Stimulated activated CD4-positive, alpha-beta T cell treated with anti-CD3 and anti-CD28 coated beads, Interleukin-1b, Interleukin-23, amount 100 ng/mL, for 4 hours (primary cell): ENCODE results near the gene OR2AE1.

ENCODE experiments used
- DNase-seq, 2 donors: peaks; one replicate each; pipeline ENCODE4 v3.0.0-alpha.2; 2020; ENCODE audit warnings: low read depth in 2 of 2

Gene OR2AE1

DNA sequence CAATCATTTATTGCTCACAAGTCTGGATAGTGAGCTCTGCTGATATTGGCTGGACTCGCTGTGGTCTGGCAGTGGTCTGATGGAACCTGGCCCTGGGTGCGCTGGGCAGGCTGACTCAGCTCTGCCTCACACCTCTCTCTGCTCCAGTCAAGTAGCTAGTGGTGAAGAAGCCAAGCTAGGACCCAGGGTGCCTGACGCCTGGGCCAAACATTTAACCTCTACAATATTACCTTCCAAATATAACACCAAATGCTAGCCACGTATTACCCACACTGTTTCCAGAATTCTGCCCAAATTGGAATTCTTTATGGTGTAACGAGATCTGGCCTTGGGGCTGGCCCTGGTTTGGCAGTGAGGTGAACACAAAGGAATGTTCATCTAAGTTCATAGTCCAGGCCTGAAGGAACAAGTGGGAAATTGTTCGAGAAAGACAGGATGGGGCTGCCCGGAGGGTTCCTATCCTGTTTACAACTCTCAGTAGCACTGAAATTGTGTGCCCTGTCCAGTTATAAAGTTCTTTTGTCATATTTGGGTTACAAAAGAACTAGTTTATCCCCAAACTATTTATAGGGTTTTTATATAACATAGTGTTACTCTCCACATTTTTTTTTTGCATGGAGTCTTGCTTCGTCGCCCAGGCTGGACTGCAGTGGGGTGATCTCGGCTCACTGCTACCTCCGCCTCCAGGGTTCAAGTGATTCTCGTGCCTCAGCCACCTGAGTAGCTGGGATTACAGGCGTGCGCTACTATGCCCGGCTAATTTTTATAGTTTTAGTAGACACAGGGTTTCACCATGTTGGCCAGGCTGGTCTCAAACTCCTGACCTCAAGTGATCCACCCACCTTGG lies 16.3 kb downstream of the OR2AE1 start:
- DNase-seq, result no peak

GRCh38 chr7:99855236-99855635 lies 21.6 kb downstream of the OR2AE1 start:
- DNase-seq, result no peak

DNA sequence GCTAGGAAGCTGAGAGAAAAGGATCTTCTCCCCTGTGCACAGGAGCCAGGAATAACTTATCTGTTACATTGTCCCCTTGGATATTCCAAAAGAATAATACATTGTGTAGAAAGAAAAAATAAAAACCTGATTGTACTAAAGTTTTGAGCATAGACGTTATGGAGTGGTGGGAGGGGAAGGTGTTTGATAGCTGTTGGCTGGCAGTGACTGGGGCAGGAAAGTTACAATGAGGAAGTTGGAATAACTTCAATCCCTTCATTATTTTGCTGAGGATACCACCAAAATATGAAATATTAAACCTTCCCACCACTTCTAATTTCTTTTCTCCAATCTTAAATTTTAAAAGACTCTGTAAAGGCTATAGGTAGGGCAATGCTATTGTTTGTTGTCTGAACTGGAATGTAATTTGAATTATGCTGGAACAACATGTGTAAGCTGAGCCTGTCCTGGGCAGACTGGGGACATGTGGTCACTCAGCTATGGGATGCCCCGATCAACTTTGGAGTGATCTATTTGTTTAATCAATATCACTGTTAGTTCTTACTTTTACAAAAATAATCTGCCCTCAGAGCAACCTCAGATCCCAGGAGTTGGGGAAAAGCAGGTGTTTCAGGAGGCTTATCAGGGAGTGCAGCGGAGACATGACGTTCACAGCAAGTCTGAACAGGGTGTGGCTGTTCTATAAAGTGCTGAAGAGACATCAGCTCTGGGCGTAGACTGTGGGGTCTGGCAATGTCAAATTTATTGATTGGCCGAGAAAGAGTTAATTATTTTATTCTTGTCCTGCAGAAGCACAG lies 28.2 kb downstream of the OR2AE1 start:
- no peak for DNase-seq

DNA sequence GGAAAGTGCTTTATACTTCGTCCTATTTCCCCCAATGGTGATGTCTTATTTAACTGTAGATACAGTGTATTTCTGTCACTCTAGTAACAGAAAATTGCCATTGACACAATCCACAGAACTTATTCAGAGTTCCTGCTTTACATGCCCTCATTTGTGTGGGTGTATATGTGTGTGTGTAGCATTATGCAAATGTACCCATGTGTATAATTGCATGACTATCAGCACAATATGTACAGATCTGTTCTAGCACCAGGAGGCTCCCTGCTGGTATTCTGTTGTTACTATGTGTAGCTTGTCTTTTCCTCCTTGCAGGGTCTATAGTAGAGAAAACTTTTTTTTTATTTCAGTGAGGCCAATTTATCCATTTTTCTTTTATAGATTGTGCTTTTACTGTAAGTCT lies 32.5 kb downstream of the OR2AE1 start:
- no peak for DNase-seq

- no peak for DNase-seq
These were observed 33.0 kb downstream of the OR2AE1 start for GRCh38 chr7:99843808-99844207.

GRCh38 chr7:99842926-99843325 lies 33.9 kb downstream of the OR2AE1 start:
- no peak for DNase-seq

GRCh38 chr7:99840136-99840869 lies 36.5 kb downstream of the OR2AE1 start:
- no peak for DNase-seq

GRCh38 chr7:99839287-99840021 lies 37.4 kb downstream of the OR2AE1 start:
- DNase-seq, result no peak

DNA sequence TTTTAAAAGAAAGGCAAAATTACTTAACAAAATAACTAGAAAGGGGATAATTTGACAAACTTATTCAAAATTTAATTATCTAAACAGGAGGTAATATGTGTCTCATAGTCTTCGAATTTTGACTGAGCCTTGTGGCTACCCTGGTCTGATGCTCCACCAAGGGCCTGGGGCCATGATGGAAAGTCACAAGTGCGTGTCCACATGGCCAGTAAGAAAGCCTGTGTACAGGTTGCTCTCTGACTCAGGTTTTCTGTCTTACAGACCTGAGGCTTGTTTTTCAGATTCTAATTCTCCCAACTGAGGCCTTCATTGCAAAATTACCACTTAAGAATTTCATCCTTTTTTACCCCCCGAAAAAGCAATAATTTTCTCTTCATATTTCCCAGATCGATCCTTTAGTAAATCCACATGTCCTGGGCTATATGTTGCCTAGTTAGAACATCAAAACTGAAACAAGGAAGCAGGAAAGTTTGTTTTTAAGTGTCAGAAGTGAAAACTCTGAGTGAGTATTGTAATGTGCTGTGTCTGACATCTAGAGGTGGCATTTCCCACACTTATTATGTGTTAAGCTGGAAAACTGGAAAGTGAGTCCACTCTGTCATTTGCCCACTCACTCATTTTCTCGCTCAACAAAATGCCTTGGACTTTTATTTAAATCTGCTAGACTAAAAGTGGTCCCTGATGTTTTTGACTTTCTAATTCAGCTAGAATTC lies 39.0 kb downstream of the OR2AE1 start:
- DNase-seq, result no peak

DNA sequence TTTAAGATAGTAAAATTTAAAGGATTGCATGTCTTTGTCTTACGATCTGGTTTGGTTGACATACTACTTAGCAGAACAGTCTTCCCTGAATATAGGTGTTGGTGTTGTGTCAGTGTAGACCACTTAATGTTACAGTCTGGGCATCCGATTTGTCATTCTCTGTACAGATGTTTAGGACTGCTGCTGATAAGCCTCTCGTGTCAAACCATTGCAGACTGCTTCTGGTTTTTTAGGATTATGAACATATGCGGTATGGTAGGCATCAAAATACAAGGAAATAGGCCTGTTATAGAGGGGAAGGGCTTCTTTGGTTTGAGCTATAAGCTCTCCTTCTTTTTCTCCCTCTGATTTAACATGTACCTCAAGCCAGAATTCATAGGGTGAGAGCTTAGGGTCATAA lies 41.6 kb downstream of the OR2AE1 start:
- DNase-seq, result no peak

DNA sequence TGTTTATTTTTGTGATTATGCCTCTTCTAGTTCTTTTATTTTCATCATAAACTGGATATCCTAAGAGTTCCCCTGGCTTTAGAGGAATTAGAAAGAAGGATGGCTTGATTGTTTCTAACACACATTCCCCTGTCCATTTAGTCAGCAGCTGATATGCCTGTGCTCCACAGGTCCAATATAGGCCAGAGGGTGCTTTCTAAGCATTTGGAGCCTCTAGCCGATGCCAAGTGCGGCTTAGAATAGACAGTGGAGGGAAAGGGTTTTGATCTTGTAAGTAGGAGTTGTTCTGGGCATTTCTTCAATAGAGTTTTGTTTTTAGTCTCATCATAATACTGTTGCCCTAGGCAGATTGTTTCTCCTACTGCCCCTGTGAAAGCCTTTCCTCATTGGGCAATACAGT lies 42.5 kb downstream of the OR2AE1 start:
- no peak for DNase-seq

DNA sequence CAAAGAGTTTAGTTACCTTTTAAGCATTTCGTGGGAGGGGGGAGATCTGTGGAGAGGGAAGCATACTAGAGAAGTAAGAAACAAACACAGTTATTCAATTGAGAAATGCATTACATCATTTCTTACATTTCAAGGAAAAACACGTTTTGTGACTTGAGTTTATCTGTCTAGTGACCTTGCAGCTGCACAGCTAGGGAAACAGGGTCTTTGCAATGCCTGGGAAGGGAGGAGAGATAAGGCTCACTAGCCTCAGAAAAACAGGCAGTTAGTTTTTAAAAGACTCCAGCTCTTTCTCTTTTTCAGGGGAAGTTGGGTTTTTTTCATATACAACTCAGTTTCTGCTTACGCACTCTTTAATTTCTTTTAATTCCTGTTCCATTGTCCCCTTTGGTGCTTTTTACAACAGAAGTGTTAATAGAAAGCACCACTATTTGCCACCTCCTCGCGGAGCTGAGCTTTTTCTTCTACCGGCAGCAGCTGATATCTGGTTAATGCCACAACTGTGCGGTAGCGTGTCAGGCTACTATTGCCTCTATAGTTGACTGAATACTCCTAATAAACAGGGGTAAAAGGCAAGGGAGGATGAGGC lies 43.5 kb downstream of the OR2AE1 start:
- no peak for DNase-seq

DNA sequence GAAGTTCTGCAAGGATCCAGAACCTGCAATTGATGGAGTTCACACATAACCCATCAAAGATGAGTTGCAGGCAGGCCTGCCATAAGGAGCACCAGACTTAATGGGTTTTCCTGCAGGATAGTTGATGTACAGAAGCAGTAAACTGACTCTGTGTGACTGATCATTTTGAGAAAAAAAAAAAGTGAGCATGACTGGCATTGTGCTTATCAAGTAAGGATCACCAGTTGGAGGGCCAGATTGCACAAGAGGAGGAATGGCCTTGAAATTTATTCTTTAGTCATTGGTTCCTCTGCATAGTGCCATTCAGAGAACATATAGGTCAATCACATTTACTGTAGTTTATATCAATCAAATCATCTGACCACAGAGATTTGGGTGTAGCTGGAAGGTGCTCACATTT lies 45.2 kb downstream of the OR2AE1 start:
- DNase-seq, result no peak

- no peak for DNase-seq
These were observed 47.2 kb downstream of the OR2AE1 start for GRCh38 chr7:99829524-99830160.

DNA sequence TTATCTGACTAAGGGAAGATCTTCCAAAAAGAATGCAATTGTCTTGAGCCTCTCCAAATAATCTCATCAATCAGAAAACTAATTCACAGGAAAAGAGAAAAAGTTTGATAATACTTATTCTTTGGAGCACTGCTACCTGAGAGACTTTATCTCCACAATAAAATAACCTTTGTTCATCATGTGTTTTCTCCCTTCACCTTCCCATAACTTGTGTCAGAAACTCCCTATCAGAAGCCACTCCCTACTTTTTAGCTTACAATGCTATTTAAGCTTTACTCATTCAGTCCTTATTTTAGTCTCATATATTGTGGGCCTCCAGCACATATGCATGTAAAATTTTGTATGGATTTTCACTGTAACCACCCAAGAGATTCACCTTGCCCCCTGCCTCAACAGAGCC lies 48.0 kb downstream of the OR2AE1 start:
- DNase-seq, result no peak

- no peak for DNase-seq
These were observed 49.6 kb downstream of the OR2AE1 start for GRCh38 chr7:99827040-99827778.
